Measurements from ENCODE around the gene GDPD3.

- TF ChIP-seq POLR2AphosphoS5 (IDR thresholded peaks at IDR 0.05; ENCODE audit: low read length) = no peak
- TF ChIP-seq ZNF24 (IDR thresholded peaks at IDR 0.05) = no peak
- TF ChIP-seq ATF2 (IDR thresholded peaks at IDR 0.05; ENCODE audit: low read length) = no peak
- no peak for TF ChIP-seq CTCF (IDR thresholded peaks at IDR 0.05 in 2 of 3, conservative IDR thresholded peaks at IDR 0.05 in 1 of 3; ENCODE audit: control insufficient read depth in 2 of 3, extremely low read depth in 1 of 3, insufficient read depth in 1 of 3, low read depth in 3 of 3, low read length in 3 of 3)
- TF ChIP-seq NFYB (IDR thresholded peaks at IDR 0.05; ENCODE audit: insufficient read depth, low read depth, low read length) = no peak
Measured at GRCh38 chr16:30113711-30114333, 485 bp upstream of the GDPD3 start.
